ENCODE data around the gene SNX25.

- TF ChIP-seq FOXK2 (IDR thresholded peaks at IDR 0.05) (no peak), ZNF384 (IDR thresholded peaks at IDR 0.05) (no peak), ARNT (IDR thresholded peaks at IDR 0.05) (no peak), FOXM1 (IDR thresholded peaks at IDR 0.05; ENCODE audit: borderline replicate concordance) (no peak), LEF1 (IDR thresholded peaks at IDR 0.05; ENCODE audit: borderline replicate concordance) (no peak), SP1 (IDR thresholded peaks at IDR 0.05) (no peak), ELF4 (IDR thresholded peaks at IDR 0.05) (no peak), FOXA1 (IDR thresholded peaks at IDR 0.05) (no peak), NFRKB (IDR thresholded peaks at IDR 0.05) (no peak), HDGF (IDR thresholded peaks at IDR 0.05; ENCODE audit: borderline replicate concordance) (no peak), L3MBTL2 (conservative IDR thresholded peaks at IDR 0.05) (no peak)
Observed at GRCh38 chr4:185408432-185408831, 199.0 kb downstream of the SNX25 start.

Data from HEK293T (cell line).